Measurements from ENCODE around the gene FKBP5.
A peak's percentile ranks its signal among the peaks of the same experiment; 100 is the strongest.
"Not testable (repeated sequence)": the region's sequence is repeated elsewhere in the genome, so short reads cannot be mapped to it uniquely, and the experiment has no call there.

The FKBP5 gene

GRCh38 chr6:35589904-35590303 lies 98.8 kb downstream of the FKBP5 start:
- DNase-seq (ENCODE audit: low read depth, low spot score), result no peak

- DNase-seq (ENCODE audit: low read depth, low spot score), result no peak
Observed at GRCh38 chr6:35589201-35589739, 99.4 kb downstream of the FKBP5 start.

GRCh38 chr6:35587167-35587566 lies 101.5 kb downstream of the FKBP5 start:
- no peak for DNase-seq (ENCODE audit: low read depth, low spot score)

GRCh38 chr6:35586542-35586941 lies 102.2 kb downstream of the FKBP5 start:
- DNase-seq (ENCODE audit: low read depth, low spot score), result peak; percentile 47

- DNase-seq (ENCODE audit: low read depth, low spot score), result no peak
Observed at GRCh38 chr6:35585658-35586057, 103.1 kb downstream of the FKBP5 start.

GRCh38 chr6:35583893-35584688 lies 104.6 kb downstream of the FKBP5 start:
- peak; percentile 85 for DNase-seq (ENCODE audit: low read depth, low spot score)

- no peak for DNase-seq (ENCODE audit: low read depth, low spot score)
Observed at GRCh38 chr6:35582315-35582714, 106.4 kb downstream of the FKBP5 start.

GRCh38 chr6:35581633-35582032 lies 107.1 kb downstream of the FKBP5 start:
- DNase-seq (ENCODE audit: low read depth, low spot score), result peak; percentile 29

- no peak for DNase-seq (ENCODE audit: low read depth, low spot score)
Observed at GRCh38 chr6:35580836-35581235, 107.9 kb downstream of the FKBP5 start.

GRCh38 chr6:35576682-35577081 lies 112.0 kb downstream of the FKBP5 start:
- DNase-seq (ENCODE audit: low read depth, low spot score), result no peak

GRCh38 chr6:35573495-35574110 lies 115.1 kb downstream of the FKBP5 start:
- DNase-seq (ENCODE audit: low read depth, low spot score), result no peak

- not testable (repeated sequence) for DNase-seq (ENCODE audit: low read depth, low spot score)
Observed at GRCh38 chr6:35570885-35571330, 117.8 kb downstream of the FKBP5 start.

GRCh38 chr6:35569011-35569461 lies 119.7 kb downstream of the FKBP5 start:
- DNase-seq (ENCODE audit: low read depth, low spot score), result peak; percentile 8

GRCh38 chr6:35566794-35567193 lies 121.9 kb downstream of the FKBP5 start:
- DNase-seq (ENCODE audit: low read depth, low spot score), result no peak

GRCh38 chr6:35564733-35565132 lies 124.0 kb downstream of the FKBP5 start:
- no peak for DNase-seq (ENCODE audit: low read depth, low spot score)

GRCh38 chr6:35562060-35562459 lies 126.7 kb downstream of the FKBP5 start:
- DNase-seq (ENCODE audit: low read depth, low spot score), result peak; percentile 52

- DNase-seq (ENCODE audit: low read depth, low spot score), result no peak
Observed at GRCh38 chr6:35561113-35561512, 127.6 kb downstream of the FKBP5 start.

GRCh38 chr6:35558571-35558970 lies 130.1 kb downstream of the FKBP5 start:
- no peak for DNase-seq (ENCODE audit: low read depth, low spot score)

- DNase-seq (ENCODE audit: low read depth, low spot score), result no peak
Observed at GRCh38 chr6:35557239-35557638, 131.5 kb downstream of the FKBP5 start.

GRCh38 chr6:35554811-35555210 lies 133.9 kb downstream of the FKBP5 start:
- DNase-seq (ENCODE audit: low read depth, low spot score), result no peak

GRCh38 chr6:35553315-35553714 lies 135.4 kb downstream of the FKBP5 start:
- no peak for DNase-seq (ENCODE audit: low read depth, low spot score)

- DNase-seq (ENCODE audit: low read depth, low spot score), result peak; percentile 31
Observed at GRCh38 chr6:35552285-35552917, 136.3 kb downstream of the FKBP5 start.

Data from astrocyte of the hippocampus (primary cell).